ENCODE data around the gene PDE6G.
"Not testable (repeated sequence)": the region's sequence is repeated elsewhere in the genome, so short reads cannot be mapped to it uniquely, and the experiment has no call there.

Gene PDE6G

DNA sequence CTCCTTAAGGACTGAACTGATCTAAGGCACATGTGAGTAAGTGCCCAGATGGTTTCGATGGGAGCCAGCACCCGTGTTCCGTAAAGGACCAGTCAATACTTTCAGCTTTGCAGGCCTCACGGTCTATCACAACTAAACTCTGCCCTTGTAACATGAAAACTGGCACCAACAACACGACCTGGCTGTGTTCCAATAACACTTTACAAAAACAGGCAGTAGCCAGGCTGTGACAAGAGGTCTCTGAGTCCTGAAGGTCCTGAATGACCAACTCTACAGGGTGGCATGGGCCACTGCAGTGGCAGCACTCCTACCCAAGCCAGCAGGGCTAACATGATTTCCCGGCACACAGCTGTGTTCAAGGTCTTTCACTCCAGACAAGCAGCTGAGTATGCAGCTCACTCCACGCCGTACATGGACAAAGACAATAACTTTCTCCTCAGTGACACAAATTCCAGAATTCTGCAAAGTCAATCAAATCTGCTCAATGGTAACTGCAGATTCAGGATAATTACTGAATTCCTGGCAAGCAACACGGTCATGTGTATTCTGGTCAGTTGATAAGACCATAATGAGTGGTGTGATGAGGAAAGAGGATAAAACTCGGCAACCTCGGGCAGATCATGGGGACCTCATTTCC lies 34.7 kb downstream of the PDE6G start:
- no peak for TF ChIP-seq PAX5 (IDR thresholded peaks at IDR 0.05; ENCODE audit: insufficient read depth, low read length, severe bottlenecking)
- TF ChIP-seq TAF1 (IDR thresholded peaks at IDR 0.05; ENCODE audit: low read depth, low read length): no peak
- TF ChIP-seq POLR2AphosphoS5 (IDR thresholded peaks at IDR 0.05; ENCODE audit: low read depth, low read length): no peak
- TF ChIP-seq POLR2A (IDR thresholded peaks at IDR 0.05; ENCODE audit: low read depth, low read length): no peak
- no peak for TF ChIP-seq POU2F2 (IDR thresholded peaks at IDR 0.05; ENCODE audit: low read depth, low read length)
- no peak for TF ChIP-seq SPI1 (IDR thresholded peaks at IDR 0.05; ENCODE audit: low read depth, low read length)
- DNase-seq (ENCODE audit: insufficient read length, low spot score) (no peak), FAIRE-seq (no peak)

DNA sequence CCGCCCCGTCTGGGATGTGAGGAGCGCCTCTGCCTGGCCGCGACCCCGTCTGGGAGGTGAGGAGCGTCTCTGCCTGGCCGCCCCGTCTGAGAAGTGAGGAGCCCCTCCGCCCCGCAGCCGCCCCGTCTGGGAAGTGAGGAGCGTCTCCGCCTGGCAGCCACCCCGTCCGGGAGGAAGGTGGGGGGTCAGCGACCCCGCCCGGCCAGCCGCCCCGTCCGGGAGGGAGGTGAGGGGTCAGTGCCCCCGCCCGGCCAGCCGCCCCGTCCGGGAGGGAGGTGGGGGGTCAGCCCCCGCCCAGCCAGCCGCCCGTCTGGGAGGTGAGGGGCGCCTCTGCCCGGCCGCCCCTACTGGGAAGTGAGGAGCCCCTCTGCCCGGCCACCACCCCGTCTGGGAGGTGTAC lies 38.0 kb downstream of the PDE6G start:
- FAIRE-seq; DNase-seq (ENCODE audit: insufficient read length, low spot score): not testable (repeated sequence)

DNA sequence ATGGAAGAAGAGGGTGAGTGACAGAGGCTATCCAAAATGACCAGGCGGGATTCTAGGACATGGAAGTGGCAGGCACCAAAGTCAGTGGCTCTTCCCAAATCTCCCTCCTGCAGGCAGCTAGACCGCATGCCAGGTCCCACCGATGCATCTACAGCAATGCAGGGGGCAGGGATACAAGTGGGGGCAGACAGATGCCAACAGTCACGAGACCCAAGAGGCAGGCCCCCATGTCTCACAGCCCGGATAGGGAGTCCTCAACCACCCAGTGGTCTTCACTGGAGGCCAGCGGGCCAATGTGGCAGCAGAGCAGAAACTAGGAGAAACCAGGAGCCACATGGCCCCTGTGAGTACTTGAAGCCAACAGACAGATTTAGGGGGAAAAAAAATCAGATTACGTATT lies 39.5 kb downstream of the PDE6G start:
- DNase-seq (ENCODE audit: insufficient read length, low spot score): no peak
- FAIRE-seq: no peak
- TF ChIP-seq POLR2A (IDR thresholded peaks at IDR 0.05; ENCODE audit: low read depth, low read length): no peak
- TF ChIP-seq TAF1 (IDR thresholded peaks at IDR 0.05; ENCODE audit: low read depth, low read length): no peak
- no peak for TF ChIP-seq SPI1 (IDR thresholded peaks at IDR 0.05; ENCODE audit: low read depth, low read length)
- no peak for TF ChIP-seq POU2F2 (IDR thresholded peaks at IDR 0.05; ENCODE audit: low read depth, low read length)
- no peak for TF ChIP-seq PAX5 (IDR thresholded peaks at IDR 0.05; ENCODE audit: insufficient read depth, low read length, severe bottlenecking)
- TF ChIP-seq POLR2AphosphoS5 (IDR thresholded peaks at IDR 0.05; ENCODE audit: low read depth, low read length): no peak

DNA sequence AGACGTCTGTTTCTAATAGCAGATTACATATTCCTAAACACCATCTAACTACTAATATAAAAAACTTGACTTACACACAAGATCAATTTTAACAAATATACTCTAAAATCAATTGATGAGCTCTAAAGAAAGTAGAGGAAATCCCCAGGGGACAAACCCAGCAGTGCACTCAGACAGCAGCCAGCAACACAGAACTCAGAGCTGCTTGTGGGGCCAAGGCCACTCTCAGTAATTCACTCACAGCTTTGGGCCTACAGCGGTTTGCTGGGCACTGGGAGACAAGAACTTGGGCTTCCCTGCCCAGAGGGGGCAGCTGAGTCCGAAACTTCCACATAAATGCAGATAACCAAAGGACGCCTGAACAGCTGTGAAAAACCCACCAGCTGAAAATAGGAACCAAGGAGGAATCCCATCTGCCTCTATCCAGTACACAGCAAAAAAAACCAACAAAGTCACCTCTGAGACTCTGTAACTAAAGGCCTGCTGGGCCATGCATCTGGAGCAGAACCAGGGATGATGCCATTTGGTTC lies 40.9 kb downstream of the PDE6G start:
- no peak for DNase-seq (ENCODE audit: insufficient read length, low spot score)
- no peak for FAIRE-seq
- TF ChIP-seq TAF1 (IDR thresholded peaks at IDR 0.05; ENCODE audit: low read depth, low read length) (no peak), POU2F2 (IDR thresholded peaks at IDR 0.05; ENCODE audit: low read depth, low read length) (no peak), POLR2AphosphoS5 (IDR thresholded peaks at IDR 0.05; ENCODE audit: low read depth, low read length) (no peak), PAX5 (IDR thresholded peaks at IDR 0.05; ENCODE audit: insufficient read depth, low read length, severe bottlenecking) (no peak), POLR2A (IDR thresholded peaks at IDR 0.05; ENCODE audit: low read depth, low read length) (no peak), SPI1 (IDR thresholded peaks at IDR 0.05; ENCODE audit: low read depth, low read length) (no peak)

DNA sequence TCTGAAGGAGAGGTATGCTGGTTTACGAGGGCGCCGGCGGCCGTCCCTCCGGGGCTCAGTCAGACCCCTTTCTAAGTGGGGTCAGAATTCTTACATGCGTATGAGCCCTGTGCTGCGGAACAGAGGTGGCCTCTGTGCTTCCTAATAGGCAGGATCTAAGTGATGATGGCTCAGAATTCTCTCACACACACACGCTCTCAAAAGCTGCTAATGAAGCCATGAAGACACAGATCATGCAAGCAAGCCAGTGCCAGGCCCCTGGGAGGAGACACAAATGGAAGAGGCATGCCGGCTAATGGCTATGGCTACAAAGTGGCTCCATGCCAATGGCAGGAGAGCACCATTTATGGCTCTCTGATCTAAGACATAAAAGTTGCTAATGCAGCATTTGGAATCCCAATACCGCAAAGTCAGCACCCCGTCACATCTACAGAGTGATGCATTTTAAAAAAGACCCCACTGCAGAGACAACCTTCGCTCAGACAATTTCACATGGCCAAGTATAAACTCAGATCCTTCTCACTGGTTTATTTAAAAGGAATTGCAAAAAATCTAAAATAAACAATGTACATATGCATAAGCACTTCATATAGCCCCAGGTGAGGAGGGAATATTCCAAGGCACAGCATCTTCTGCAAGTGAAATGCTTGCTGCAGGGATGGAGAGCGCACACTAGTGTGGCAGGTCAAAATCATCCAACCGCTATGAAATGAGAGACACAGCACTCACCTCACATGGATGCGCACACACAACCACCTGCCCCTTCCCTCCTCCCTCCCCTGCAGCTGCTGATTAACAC lies 44.0 kb downstream of the PDE6G start:
- DNase-seq (ENCODE audit: insufficient read length, low spot score): no peak
- FAIRE-seq: no peak
- TF ChIP-seq TAF1 (IDR thresholded peaks at IDR 0.05; ENCODE audit: low read depth, low read length) (no peak), POLR2AphosphoS5 (IDR thresholded peaks at IDR 0.05; ENCODE audit: low read depth, low read length) (no peak), POU2F2 (IDR thresholded peaks at IDR 0.05; ENCODE audit: low read depth, low read length) (no peak), SPI1 (IDR thresholded peaks at IDR 0.05; ENCODE audit: low read depth, low read length) (no peak), PAX5 (IDR thresholded peaks at IDR 0.05; ENCODE audit: insufficient read depth, low read length, severe bottlenecking) (no peak), POLR2A (IDR thresholded peaks at IDR 0.05; ENCODE audit: low read depth, low read length) (no peak)

DNA sequence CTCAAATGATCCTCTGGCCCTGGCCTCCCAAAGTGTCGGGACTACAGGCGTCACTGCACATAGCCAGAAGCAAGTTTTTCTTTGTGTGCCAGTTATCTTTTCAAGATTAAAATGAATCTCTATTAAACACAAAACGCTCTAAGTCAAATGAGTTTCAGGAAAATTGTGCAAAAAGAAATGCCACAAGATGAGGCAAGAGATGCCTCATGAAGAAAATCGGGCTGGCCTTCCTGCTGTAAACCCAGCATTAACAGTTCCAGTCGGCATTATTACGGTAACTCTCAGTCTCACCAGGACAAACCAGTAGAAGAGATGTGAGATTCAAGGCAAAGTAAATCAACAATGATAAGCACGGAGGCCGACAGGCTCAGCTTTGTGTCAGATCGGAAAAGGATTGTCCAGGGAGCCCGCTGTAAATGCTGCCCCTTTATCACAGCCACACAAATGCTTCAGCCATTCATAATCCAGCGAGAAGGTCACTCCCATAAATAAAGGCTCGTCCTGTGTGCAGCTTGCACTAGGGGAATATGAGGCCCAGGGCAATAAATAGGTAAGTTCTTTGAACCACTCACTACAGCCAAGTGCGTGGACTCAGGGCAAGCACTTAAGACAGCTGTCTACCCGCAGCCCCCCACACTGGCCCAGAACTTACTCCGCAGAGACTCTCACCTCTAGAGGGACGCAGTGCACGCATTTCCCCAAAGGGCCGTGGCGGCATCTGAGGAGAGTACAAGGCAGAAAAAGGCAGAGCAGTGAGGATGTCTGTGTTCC lies 46.6 kb downstream of the PDE6G start:
- no peak for DNase-seq (ENCODE audit: insufficient read length, low spot score)
- TF ChIP-seq POLR2AphosphoS5 (IDR thresholded peaks at IDR 0.05; ENCODE audit: low read depth, low read length): no peak
- FAIRE-seq: no peak

DNA sequence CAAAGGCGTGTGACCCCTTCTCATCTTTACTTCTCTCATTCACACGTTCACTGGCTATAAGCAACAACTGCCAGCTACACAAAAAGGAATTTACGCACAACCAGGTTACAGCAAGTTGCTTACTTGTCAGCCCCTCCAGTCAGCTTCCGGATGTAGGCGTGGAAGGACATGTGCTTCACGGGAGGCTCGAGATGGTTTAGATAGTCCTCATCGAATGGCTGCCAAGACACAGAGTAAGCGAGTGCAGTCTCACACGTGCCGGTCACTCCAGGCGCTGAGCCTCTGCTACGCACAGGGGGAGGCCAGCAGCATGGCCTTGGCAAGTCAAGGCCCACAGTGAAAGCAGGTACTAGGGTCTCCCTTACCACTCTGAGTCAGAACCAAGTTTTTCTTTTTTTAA lies 47.7 kb downstream of the PDE6G start:
- DNase-seq (ENCODE audit: insufficient read length, low spot score): no peak
- no peak for FAIRE-seq
- TF ChIP-seq PAX5 (IDR thresholded peaks at IDR 0.05; ENCODE audit: insufficient read depth, low read length, severe bottlenecking): no peak
- no peak for TF ChIP-seq TAF1 (IDR thresholded peaks at IDR 0.05; ENCODE audit: low read depth, low read length)
- TF ChIP-seq POLR2AphosphoS5 (IDR thresholded peaks at IDR 0.05; ENCODE audit: low read depth, low read length): no peak
- no peak for TF ChIP-seq POU2F2 (IDR thresholded peaks at IDR 0.05; ENCODE audit: low read depth, low read length)
- no peak for TF ChIP-seq POLR2A (IDR thresholded peaks at IDR 0.05; ENCODE audit: low read depth, low read length)
- TF ChIP-seq SPI1 (IDR thresholded peaks at IDR 0.05; ENCODE audit: low read depth, low read length): no peak

DNA sequence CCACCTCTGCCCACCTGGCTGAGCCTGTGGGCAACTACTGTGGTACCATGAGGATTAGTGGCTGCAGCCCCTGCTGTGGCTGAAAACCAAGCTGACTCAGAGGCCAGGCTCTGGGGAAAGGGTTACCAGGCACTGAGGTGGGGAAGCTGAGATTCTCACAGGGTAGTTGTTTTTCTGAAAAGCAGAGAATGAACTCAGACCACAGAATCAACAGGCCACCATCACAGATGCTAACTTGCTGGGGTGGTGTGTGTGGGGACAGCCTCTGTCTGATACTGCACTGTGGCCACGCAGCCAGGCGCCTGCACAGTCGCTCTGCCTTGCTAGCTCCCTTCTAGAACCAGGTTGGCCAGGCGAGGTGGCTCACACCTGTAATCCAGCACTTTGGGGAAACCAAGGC lies 48.3 kb downstream of the PDE6G start:
- DNase-seq (ENCODE audit: insufficient read length, low spot score): no peak
- TF ChIP-seq POLR2AphosphoS5 (IDR thresholded peaks at IDR 0.05; ENCODE audit: low read depth, low read length) (no peak), SPI1 (IDR thresholded peaks at IDR 0.05; ENCODE audit: low read depth, low read length) (no peak), TAF1 (IDR thresholded peaks at IDR 0.05; ENCODE audit: low read depth, low read length) (no peak), POU2F2 (IDR thresholded peaks at IDR 0.05; ENCODE audit: low read depth, low read length) (no peak), PAX5 (IDR thresholded peaks at IDR 0.05; ENCODE audit: insufficient read depth, low read length, severe bottlenecking) (no peak), POLR2A (IDR thresholded peaks at IDR 0.05; ENCODE audit: low read depth, low read length) (no peak)
- FAIRE-seq: no peak

DNA sequence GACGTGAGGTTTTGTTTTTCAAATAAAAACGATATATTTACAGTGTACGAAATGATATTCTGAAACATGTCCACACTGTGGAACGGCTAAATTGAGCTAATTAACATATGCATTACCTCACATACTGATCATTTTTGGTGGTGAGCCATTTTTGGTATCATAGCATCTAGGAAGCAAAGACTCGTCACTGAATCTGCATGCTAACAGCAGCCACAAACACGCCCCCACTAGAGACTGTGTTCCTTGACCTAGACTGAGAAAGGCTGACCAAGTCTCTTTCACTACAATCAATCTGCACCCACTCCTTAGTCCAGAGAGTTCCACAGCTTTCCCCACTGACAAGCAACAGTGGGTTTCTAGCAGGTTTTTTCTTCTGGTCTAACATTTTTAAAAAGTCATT lies 48.9 kb downstream of the PDE6G start:
- DNase-seq (ENCODE audit: insufficient read length, low spot score) (no peak), FAIRE-seq (no peak)
- no peak for TF ChIP-seq POU2F2 (IDR thresholded peaks at IDR 0.05; ENCODE audit: low read depth, low read length)
- TF ChIP-seq SPI1 (IDR thresholded peaks at IDR 0.05; ENCODE audit: low read depth, low read length): no peak
- no peak for TF ChIP-seq PAX5 (IDR thresholded peaks at IDR 0.05; ENCODE audit: insufficient read depth, low read length, severe bottlenecking)
